ENCODE data around the gene GFY.
"Not testable (repeated sequence)": the region's sequence is repeated elsewhere in the genome, so short reads cannot be mapped to it uniquely, and the experiment has no call there.

GFY gene

DNA sequence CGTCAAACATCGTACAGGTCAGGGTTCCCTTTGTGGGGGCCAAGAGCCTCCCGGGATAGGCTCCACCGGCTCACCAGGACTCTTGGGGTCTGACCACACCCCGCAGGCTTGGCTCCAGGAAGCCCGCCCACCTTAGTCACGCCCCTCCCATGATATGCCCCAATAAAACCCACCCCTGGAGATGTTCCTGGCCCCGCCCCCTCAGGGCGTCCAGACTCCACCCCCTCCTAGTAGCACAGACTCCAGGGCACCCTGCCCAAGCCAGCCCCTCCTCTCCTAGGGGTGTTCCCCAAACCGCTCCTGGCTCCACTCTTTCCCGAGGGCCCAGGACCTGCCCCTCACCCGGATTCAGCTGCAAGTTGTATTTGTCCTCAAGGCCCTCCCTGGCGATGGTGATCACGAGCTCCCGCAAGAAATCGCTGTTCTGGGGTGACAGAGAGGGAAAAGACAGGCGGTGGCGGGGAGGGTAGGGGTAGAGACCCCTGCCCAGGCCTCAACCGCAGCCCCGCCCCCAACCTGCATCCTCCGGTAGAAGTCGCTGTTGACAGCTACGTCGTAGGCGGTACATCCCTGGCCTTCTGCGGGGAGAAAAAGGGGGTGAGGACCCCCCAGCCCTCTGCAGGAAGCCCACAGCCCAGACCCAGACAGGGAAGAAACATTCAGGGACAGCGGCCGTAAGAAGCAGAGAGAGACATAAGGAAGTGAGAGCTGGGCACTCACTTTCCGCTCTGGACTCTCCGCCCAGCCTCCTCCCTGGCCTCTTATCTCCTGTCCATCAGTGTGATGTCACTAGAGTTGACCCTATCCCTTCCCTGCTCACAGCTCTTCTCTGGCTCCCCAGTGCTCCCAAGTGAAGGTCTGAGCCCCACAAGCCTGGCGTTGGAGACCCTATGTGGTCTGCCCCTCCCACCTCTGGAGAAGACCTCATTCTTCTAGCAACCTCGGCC, 22.6 kb downstream of the GFY start:
- no peak for DNase-seq

DNA sequence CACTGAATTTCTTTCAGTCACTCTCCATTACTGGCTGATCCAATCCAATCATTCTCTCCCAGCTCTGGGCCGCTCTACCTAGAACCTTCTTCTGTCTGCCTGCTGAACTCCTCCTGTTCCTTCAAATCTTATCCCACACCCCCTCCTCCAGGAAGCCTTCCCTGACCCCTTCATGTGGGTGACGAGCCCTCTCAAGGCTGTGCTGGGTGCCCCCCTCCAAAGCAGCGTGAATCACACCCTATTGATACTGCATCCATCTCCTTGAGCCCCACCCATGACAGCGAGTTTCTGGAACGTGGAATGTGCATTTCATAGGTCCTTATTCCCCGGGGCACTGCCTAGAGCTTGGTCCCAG, 23.2 kb downstream of the GFY start:
- no peak for DNase-seq

DNA sequence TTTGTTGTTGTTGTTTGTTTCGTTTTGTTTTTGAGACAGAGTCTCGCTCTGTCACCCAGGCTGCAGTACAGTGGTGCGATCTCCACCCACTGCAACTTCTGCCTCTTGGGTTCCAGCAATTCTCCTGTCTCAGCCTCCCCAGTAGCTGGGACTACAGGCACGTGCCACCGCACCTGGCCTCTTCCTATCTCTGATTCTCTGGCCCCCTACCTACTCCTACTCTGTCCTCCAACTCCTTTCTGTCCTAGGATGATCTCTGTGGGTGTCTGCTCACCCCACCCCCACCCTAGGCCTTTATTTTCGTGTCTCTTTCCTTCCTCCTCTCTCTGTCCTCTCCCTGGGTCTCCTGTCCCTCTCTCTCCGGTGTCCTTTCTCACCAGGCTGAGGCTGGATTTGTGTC, 25.2 kb downstream of the GFY start:
- DNase-seq, result no peak

DNA sequence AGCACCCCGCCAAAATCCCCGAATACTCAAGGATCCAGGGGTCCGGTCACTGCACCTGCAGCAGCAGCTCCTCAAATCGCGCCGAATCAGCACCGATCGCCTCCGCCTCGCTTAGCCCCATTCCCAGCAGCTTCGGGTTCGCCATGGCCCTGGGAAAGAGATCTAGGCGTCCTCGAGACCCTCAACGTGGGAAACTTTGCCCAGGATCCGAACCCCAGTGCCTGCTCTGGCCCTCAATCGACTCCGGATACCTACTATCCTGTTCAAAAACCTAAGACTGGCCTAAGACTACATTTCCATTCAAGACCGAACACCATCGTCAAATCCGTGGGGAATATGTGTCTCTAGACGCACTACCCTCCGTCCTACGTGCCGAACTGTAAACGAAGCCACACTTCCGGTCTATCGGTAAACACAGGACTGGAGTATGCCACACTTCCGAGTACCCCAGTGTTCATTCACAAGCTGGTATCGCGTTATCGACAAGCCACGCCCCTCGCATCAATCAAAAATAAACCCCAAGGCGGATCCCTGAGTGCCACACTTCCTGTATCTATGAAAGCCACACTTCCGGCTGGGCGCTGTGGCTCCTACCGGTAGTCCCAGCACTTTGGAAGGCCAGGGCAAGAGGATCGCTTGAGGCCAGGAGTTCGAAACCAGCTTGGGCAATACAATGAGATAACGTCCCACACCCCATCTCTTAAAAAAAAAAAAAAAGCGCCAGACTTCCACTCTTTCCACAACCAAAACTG, 26.4 kb downstream of the GFY start, which contains the start of gene PIH1D1:
TSS of gene PIH1D1 (minus strand) at position 385 of the 752 bp plus-strand sequence. CDS start at position 145, 240 bp downstream.
- peak; percentile 98 to 99 for DNase-seq

DNA sequence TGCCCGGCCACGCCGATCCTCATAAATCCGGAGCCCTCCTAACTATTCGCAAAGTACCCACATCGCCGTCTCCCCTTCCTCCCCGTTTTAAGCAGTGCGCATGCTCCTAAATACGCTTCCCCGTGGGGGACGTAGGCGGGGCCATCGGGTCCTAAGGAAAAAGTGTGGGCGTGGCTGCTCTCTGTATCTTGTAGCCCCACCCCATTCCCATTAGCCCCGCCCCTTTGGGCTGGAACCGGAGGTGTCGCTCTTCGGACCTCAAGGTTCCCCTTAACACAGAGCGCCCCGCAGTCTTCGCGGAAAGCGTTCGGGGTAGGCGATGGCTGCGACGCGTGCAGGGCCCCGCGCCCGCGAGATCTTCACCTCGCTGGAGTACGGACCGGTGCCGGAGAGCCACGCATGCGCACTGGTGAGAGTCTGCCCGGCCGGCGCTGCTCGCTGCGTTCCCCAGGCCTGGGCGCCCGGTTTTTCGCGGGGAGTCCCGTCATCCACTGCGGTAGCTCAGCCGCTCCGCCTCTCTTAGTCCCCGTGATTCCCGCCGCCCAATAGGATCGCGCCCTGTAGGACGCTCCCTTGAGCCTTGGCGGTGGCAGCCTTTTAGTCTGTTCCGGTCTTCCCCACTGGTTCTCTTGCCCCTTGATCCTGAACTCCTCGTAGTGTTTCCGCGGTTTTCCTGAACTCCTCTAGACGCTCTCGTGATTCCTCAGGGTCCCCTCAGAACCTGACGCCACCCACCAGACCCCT, 28.0 kb downstream of the GFY start, which contains the start of gene ALDH16A1:
TSS of gene ALDH16A1 (plus strand) at position 213 of the 744 bp plus-strand sequence. CDS start at position 320, 107 bp downstream.
- peak; percentile 98 to 99 for DNase-seq

DNA sequence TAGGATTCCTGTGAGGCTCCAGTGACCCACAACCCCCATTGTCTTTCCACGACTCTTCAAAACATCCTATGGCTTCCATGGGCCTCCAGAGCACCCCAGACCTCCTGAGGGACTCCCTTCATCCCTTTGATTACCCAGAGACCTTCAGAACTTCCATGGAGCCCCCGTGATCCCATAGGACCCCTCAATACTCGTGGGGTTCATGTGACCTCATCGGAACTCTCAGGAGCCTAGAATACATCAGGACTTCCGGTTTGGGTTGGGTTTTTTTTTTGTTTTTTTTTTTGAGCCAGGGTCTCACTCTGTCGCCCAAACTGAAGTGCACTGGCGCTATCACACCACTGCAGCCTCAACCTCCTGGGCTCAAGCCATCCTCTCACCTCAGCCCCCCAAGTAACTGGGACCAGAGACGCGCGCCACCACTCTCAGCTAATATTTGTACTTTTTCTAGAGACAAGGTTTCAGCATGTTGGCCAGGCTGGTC, 28.6 kb downstream of the GFY start:
- no peak for DNase-seq

DNA sequence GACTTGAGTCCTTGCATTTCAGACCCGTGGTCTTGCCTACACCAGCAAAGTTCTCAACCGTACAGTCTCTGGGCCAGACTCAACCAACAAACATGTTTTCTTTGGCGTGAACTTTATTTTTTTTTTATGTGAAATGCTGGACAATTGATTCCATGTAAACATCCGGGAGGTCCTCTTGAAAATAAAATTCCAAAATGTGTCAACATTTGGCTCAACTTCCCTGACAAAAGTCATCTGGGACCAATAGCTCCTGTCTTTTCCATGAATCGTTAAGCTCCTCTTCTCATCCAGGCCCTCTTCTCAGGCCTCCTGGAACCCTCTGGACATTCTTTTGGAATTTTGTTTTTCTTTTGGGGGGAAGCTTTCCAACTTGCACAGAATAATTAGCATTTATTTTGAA, 30.6 kb downstream of the GFY start:
- no peak for DNase-seq

DNA sequence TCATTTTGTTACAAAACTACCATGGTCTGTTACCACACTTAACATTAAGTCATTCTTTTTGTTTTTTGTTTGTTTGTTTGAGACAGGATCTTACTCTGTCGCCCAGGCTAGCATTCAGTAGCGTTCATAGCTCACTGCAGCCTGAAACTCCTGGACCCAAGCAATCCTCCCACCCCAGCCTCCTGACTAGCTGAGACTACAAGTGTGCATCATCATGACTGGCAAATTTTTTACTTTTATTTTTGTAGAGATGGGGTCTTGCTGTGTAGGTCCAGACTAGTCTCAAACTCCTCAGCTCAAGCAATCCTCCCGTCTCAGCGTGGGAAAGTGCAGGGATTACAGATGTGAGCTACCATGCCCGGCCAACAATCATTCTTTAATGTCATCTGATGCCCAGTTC, 31.1 kb downstream of the GFY start:
- DNase-seq, result no peak

DNA sequence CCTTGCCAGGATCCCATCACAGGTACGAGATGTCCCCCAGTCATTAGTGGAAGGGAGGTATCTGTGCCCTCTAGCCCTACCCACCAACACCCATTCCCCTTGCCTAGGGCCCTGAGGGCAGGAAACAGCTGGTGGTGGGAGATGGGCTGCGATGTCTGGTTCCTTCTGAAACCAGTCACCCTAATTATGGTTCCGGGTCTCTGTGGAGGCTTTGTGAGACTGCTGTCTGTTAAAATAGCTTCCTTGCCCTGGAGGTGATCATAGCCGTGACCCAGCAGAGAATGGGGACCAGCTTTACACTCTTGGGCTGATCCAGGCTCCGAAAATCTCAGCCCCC, 33.3 kb downstream of the GFY start:
- no peak for DNase-seq

DNA sequence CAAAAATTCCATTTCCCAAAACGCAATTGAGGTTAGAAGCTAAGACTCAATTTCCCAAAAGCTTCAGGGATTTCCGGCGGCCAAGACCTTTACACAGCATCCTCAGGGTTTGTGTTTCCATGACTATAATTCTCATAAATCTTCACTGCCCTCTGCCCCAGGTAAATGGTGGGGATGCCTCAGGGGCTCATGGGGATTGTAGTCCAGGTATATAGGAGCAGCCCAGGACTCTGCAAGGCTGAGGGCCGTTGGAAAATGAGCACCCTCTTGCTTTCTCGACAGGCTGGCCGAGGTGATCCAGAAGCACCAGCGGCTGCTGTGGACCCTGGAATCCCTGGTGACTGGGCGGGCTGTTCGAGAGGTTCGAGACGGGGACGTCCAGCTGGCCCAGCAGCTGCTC, 34.2 kb downstream of the GFY start:
- no peak for DNase-seq

DNA sequence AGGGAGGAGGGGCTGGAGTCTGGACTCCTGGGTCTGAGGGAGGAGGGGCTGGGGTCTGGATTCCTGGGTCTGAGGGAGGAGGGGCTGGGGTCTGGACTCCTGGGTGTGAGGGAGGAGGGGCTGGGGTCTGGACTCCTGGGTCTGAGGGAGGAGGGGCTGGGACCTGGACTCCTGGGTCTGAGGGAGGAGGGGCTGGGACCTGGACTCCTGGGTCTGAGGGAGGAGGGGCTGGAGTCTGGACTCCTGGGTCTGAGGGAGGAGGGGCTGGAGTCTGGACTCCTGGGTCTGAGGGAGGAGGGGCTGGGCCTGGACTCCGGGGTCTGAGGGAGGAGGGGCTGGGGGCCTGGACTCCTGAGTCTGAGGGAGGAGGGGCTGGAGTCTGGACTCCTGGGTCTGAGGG, 35.9 kb downstream of the GFY start:
- DNase-seq, result not testable (repeated sequence)

DNA sequence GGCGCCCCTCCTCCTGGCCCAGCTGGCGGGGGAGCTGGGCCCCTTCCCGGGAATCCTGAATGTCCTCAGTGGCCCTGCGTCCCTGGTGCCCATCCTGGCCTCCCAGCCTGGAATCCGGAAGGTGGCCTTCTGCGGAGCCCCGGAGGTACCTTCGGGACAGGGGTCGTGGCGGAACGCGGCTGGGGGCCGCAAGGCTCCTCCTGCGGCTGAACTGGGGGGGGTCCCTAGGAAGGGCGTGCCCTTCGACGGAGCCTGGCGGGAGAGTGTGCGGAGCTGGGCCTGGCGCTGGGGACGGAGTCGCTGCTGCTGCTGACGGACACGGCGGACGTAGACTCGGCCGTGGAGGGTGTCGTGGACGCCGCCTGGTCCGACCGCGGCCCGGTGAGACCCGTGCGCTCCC, 36.5 kb downstream of the GFY start:
- no peak for DNase-seq

DNA sequence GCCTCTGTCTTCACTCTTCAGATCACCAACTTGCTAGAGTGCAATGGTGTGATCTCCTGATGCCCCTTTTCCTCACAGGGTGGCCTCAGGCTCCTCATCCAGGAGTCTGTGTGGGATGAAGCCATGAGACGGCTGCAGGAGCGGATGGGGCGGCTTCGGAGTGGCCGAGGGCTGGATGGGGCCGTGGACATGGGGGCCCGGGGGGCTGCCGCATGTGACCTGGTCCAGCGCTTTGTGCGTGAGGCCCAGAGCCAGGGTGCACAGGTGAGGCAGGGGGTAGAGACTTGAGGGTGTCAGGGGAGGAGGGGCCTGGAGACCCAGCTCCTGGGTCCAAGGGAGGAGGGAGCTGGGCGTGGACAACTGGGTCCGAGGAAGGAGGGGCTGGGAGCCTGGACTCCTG, 37.3 kb downstream of the GFY start:
- DNase-seq, result no peak

DNA sequence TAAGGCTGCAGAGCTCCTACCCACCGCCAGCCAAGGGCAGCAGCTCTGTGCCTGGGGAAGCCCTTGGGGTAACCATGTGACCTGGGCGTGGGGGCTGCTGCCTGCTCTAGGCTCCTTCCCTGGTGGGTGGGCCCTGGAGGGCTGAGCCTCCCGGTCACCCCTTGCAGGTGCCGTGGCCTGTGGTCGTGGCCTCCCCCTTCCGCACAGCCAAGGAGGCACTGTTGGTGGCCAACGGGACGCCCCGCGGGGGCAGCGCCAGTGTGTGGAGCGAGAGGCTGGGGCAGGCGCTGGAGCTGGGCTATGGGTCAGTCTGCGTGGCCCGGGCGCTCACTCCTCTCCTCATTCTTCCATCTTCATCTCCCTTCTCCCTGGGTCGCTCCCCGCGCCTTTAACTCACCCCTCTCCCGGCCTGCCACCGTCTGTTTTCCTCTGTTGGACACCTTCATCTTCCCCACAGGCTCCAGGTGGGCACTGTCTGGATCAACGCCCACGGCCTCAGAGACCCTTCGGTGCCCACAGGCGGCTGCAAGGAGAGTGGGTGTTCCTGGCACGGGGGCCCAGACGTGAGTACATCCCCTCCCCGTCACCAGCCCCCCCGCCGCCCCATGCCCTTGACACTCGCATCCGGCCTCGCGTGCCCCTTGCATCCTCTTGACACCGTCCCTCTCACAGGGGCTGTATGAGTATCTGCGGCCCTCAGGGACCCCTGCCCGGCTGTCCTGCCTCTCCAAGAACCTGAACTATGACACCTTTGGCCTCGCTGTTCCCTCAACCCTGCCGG, 39.0 kb downstream of the GFY start:
- no peak for DNase-seq

DNA sequence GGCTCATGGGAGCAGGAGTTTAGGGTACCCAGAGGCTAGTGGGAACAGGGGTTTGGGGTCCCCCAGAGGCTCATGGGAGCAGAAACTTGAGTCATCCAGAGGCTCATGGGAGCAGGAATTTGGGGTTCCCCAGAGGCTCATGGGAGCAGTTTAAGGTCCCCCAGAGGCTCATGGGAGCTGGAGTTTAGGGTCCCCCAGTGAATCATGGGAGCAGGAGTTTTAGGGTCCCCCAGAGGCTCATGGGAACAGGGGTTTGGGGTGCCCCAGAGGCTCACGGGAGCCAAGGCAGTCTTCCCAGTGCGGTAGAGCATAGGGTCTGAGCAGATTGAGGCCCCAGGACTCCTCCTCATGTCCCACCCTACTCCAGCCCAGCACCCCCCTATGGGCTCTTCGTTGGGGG, 40.2 kb downstream of the GFY start:
- DNase-seq, result no peak

DNA sequence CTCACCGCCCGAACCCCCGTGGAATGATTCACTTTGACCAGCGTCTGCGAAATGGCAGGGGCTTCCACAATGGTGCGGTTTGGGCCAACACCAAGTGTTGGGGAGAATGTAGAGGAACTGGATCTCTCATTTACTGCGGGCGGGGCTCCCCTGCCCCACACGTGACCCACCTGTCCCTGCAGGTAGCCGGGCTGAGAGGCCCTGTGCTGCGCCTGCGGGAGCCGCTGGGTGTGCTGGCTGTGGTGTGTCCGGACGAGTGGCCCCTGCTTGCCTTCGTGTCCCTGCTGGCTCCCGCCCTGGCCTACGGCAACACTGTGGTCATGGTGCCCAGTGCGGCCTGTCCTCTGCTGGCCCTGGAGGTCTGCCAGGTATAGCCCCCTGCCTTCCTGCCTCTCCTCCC, 43.0 kb downstream of the GFY start:
- DNase-seq, result no peak

DNA sequence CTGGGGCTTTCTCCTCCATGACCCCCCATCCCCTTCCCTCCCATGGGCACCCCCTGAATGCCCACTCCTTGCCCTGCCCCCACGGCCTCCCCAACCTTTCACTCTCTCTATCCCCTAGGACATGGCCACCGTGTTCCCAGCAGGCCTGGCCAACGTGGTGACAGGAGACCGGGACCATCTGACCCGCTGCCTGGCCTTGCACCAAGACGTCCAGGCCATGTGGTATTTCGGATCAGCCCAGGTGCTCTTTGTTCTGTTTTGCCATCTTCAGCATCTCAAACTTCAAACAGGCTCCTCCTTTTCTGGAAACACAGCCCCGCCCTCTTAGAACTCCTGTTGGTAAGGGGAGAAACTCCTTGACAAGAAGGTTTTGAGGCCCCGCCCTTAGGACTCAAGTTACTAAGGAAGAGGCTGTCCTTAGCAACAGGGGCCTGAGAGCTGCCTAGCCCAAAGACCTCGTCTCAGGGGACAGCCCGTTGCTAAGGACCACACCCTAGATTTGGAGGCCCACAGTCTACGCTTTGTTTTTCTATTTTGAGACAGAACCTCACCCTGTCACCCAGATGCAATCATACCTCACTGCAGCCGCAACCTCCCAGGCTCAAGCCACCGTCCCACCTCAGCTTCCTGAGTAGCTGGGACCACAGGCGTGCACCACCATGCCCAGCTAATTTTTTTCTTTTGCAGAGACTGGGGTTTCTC, 43.7 kb downstream of the GFY start:
- DNase-seq, result no peak

DNA sequence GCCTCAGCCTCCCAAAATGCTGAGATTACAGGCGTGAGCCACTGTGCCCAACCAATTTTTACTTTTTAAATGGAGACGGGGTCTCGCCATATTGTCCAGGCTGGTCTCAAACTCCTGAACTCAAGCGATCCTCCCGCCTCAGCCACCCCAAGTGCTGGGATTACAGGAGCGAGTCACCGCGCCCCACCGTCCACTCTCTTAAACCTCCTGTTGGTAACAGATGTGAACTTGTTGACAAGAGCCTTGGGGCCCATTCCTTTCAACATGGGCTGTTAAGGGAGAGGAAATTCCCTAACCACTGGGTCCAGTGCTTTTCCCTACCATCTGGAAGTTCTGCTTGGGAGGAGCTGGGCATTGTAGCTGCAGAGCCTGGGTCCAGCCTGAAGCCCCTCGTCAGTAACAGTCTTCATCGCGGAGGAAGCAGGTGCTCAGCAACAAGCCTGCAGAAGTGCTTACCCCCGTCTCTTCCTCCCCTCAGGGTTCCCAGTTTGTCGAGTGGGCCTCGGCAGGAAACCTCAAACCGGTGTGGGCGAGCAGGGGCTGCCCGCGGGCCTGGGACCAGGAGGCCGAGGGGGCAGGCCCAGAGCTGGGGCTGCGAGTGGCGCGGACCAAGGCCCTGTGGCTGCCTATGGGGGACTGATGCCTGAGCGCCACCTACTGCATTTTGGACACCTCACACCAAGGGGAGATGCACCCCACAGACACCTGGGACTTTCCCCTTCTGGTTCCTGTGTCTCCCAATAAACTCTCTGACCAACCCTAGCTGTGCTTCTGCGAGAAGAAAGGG, 44.8 kb downstream of the GFY start:
- DNase-seq, result no peak

DNA sequence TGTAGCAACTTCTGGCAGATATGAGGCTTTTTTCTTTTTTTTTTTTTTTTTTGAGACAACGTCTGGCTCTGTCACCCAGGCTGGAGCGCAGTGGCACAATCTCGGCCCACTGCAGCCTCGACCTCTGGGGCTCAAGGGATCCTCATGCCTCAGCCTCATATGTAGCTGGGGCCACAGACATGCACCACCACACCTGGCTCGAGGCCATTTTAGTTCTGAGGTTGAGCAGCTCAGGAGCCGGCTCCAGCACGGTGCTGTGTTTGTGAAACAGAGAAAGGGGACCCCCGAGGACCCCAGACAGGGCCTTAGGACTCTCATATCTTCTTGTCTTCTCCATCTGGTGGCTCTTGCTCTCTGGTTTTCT, 45.4 kb downstream of the GFY start:
- no peak for DNase-seq

DNA sequence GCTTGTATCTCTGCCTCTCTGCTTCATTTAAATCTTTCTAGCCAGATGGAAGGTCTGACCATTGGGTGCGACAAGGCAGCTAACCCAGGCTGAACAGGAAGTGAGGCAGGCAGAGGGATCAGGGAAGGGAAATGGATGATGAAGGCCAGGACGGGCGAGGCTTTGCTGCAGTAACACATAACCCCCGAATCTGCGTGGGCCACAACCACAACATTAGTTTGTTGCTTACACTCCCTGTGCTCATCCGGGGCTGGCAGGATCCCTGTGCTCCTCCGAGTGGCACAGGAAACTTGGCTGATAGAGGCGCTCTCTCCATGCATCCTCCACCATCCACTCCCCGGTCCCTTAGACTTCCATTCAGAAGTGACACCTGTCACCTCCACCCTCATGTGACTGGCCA, 47.7 kb downstream of the GFY start:
- no peak for DNase-seq

DNA sequence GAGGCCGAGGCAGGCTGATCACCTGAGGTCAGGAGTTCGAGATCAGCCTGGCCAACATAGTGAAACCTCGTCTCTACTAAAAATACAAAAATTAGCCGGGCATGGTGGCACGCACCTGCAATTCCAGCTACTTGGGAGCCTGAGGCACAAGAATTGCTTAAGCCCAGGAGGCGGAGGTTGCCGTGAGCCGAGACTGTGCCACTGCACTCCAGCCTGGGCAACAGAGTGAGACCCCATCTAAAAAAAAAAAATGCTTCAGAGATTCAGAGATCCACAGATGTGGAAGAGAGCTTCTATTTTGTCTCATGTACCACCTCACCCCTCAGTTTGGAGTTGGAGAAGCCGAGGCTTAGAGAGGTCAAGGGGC, 48.3 kb downstream of the GFY start:
- not testable (repeated sequence) for DNase-seq

Measured in NCI-H446 (cell line).